Activated CD4-positive, alpha-beta T cell treated with anti-CD3 and anti-CD28 coated beads, Interleukin-2, amount 50 U/mL, for 24 hours (primary cell): Measurements from ENCODE around the gene RALGAPA2.

Source experiments
- DNase-seq, 2 donors: peaks; one replicate each; pipeline ENCODE4 v3.0.0-alpha.2; 2020; ENCODE audit warnings: low read depth in 1 of 2, low spot score in 1 of 2

The RALGAPA2 gene

GRCh38 chr20:20712474-20713243, at the start of gene RALGAPA2:
RALGAPA2 (minus strand) TSS chr20:20712644; CDS start chr20:20712480, 164 bp downstream.
- DNase-seq: peak; percentile 92 to 95

GRCh38 chr20:20761301-20761700, 48.9 kb upstream of the RALGAPA2 start:
- no peak for DNase-seq

- DNase-seq: no peak
These were observed 46.7 kb upstream of the RALGAPA2 start for GRCh38 chr20:20759132-20759531.

- no peak for DNase-seq
These were observed 43.4 kb upstream of the RALGAPA2 start for GRCh38 chr20:20755674-20756319.

GRCh38 chr20:20755231-20755630, 42.8 kb upstream of the RALGAPA2 start:
- no peak for DNase-seq

- DNase-seq: no peak
These were observed 42.3 kb upstream of the RALGAPA2 start for GRCh38 chr20:20754714-20755113.

GRCh38 chr20:20752712-20753111, 40.3 kb upstream of the RALGAPA2 start:
- no peak for DNase-seq

- DNase-seq: no peak
These were observed 34.9 kb upstream of the RALGAPA2 start for GRCh38 chr20:20747298-20747697.

GRCh38 chr20:20744170-20744725, 31.8 kb upstream of the RALGAPA2 start:
- DNase-seq: no peak

GRCh38 chr20:20743511-20744169, 31.2 kb upstream of the RALGAPA2 start:
- no peak for DNase-seq

GRCh38 chr20:20741087-20742045, 28.9 kb upstream of the RALGAPA2 start:
- DNase-seq: no peak

- no peak for DNase-seq
These were observed 28.1 kb upstream of the RALGAPA2 start for GRCh38 chr20:20740541-20740940.

GRCh38 chr20:20737158-20737557, 24.7 kb upstream of the RALGAPA2 start:
- no peak for DNase-seq

GRCh38 chr20:20736303-20736702, 23.9 kb upstream of the RALGAPA2 start:
- no peak for DNase-seq

GRCh38 chr20:20734475-20734948, 22.1 kb upstream of the RALGAPA2 start:
- DNase-seq: no peak

GRCh38 chr20:20733943-20734342, 21.5 kb upstream of the RALGAPA2 start:
- no peak for DNase-seq

- no peak for DNase-seq
These were observed 20.2 kb upstream of the RALGAPA2 start for GRCh38 chr20:20732641-20733040.

- no peak for DNase-seq
These were observed 19.5 kb upstream of the RALGAPA2 start for GRCh38 chr20:20731945-20732296.

- no peak for DNase-seq
These were observed 18.8 kb upstream of the RALGAPA2 start for GRCh38 chr20:20731000-20731944.
